HG02973 (cell line): ENCODE results near the gene DUSP19.

Experiments
- ATAC-seq: cut with Tn5 transposase; IDR thresholded peaks from one replicate; pipeline ENCODE4 v1.9.1; 2021; ENCODE audit warnings: moderate library complexity; ENCODE audit not compliant: unreplicated experiment

The DUSP19 gene

GRCh38 chr2:183124222-183124956 is 45.8 kb downstream of the DUSP19 start, which contains the start of gene NUP35:
NUP35 (plus strand) TSS chr2:183124443; CDS start chr2:183124458, 15 bp downstream.
- ATAC-seq: peak; percentile 85

GRCh38 chr2:183124957-183125255 is 46.4 kb downstream of the DUSP19 start:
- ATAC-seq: no peak

GRCh38 chr2:183125659-183126341 is 47.3 kb downstream of the DUSP19 start:
- ATAC-seq: no peak

GRCh38 chr2:183126635-183127034 is 48.1 kb downstream of the DUSP19 start:
- ATAC-seq: no peak

- no peak for ATAC-seq
Measured at GRCh38 chr2:183134016-183134415, 55.5 kb downstream of the DUSP19 start.

- ATAC-seq: no peak
Measured at GRCh38 chr2:183148955-183149354, 70.4 kb downstream of the DUSP19 start.

GRCh38 chr2:183149489-183149888 is 70.9 kb downstream of the DUSP19 start:
- ATAC-seq: no peak
